T1000 (cell line): ENCODE measurements around the gene ADAMTS7.
"Not testable (repeated sequence)": the region's sequence is repeated elsewhere in the genome, so short reads cannot be mapped to it uniquely, and the experiment has no call there.

ENCODE experiments used
- DNase-seq: peaks from one replicate; lab custom pipeline; 2025; ENCODE audit warnings: mixed read lengths; lab: John Stamatoyannopoulos, UW

ADAMTS7 gene

GRCh38 chr15:78831229-78832207 is 20.3 kb upstream of the ADAMTS7 start:
- no peak for DNase-seq

DNA sequence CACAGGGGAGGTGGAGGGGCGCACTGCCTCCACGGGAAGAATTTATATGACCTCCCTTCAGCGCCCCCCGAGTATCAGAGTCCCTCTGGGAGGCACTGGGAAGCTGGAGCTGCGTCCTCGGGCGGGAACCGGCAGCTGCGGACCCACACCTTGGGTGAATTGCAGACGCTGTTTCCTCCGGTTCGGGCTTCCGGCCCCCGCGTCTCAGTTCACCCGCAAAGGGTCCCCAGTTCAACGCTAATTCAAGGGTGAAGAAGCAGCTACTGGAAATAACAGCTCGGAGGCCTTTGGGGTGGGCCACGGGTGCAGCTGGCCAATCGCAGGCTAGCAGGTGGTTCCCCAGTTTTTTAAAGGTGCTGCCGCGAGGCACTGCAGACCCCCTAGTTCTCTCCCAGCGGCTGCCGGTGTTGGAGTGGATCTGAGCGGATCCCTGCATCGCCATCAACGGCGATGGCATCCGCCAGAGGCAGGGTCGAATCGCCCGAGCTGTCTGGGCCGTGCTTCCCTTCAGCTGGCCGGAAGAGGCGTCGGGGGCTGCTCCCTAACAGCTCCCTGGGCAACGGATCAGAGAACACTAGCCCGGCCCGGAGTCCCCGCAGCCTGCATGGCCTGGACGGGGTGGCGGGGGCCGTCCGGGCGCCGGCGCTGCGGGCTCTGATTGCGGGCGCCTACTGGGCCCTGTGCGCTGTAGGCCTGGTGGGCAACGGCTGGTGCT is 19.4 kb upstream of the ADAMTS7 start:
- DNase-seq: no peak

DNA sequence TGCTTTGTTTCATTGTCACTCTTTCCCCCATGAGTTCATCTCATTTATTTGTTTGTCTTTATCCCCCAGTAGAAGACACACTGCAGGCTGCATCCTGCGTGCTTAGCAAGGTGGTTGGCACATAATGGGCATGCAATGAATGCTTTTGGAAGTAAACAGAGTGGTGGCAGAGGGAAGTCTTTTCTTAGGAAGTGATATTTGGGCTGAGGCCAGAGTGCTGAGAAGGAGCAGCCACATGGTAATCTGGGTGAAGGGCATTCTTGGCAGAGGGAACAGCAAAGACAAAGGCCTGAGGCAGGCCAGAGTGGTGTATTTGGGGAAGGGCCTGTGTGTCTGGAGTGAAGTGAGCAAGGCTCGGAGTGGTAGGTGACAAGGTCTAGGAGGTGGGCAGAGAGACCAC is 17.7 kb upstream of the ADAMTS7 start:
- no peak for DNase-seq

DNA sequence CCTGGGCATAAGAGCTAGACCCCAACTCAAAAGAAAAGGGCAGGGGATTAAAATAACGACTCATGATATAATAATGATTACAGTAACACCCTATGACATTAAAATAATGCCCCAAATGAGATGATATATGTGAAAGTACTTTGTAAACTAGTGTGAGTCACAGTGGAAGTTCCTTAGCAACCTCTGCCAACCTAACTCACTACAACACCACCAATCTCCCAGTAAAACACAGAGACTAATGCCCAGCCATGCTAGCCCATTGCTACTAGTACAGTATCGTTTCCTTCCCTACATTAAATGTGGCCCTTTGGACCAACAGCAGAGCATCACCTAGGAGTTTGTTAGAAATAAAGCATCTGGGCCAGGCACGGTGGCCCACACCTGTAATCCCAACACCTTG is 11.2 kb upstream of the ADAMTS7 start:
- no peak for DNase-seq

- DNase-seq: no peak
These were observed 540 bp upstream of the ADAMTS7 start for GRCh38 chr15:78811825-78812183.

GRCh38 chr15:78810362-78811123 is 721 bp downstream of the ADAMTS7 start:
- no peak for DNase-seq

GRCh38 chr15:78810003-78810361 is 1.3 kb downstream of the ADAMTS7 start:
- DNase-seq: no peak

DNA sequence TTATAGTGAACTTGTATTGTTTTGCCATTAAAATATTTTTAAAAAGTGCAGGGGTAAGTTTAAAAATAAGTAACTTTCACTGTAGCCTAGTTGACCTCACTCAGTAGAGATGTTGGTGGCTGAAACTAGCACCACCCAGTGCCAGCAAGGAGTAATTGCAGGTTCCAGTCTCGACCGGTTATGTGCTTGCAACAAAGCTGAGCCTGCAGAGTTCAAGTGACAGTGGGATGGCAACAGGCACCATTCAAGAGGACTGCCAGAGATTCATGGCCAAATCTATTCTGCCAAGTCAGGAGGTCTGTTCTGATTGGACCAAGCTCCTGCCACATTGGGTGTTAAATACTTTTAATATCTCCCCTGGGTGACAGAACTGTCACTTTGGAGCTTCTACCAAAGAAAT is 2.7 kb downstream of the ADAMTS7 start:
- DNase-seq: no peak

DNA sequence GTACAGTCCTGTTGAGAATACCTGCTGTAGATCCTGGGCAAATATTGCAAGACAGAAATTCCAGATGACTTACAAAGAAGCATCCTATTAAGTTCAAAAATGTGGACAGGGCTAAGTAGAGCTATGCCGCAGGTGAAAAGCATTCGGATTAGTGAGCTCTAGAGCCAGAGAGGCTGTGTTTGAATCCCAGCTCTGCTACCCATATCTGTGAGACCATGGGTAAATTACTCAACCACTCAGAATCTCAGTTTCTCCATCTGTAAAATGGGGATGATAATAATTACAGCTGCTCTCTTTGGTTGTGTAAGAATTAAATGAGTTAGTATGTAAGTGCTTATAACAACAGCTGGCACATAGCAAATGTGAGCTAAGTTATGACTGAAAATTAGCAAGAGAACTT is 3.9 kb downstream of the ADAMTS7 start:
- no peak for DNase-seq

- no peak for DNase-seq
These were observed 6.9 kb downstream of the ADAMTS7 start for GRCh38 chr15:78804391-78804792.

DNA sequence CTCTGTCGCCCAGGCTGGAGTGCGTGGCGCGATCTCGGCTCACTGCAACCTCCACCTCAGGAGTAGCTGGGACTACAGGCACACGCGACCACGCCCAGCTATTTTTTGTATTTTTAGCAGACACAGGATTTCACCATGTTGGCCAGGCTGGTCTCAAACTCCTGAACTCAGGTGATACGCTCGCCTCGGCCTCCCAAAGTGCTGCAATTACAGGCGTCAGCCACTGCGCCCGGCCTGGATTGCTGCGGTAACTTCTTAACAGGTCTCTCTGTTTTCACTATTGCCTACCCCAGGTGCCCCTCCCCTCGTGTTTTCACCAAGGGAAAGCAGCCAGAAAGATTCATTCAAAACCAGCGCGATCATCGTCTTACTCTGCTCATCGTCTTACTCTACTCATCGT is 10.5 kb downstream of the ADAMTS7 start:
- no peak for DNase-seq

GRCh38 chr15:78800189-78800588 is 11.1 kb downstream of the ADAMTS7 start:
- DNase-seq: no peak

GRCh38 chr15:78799102-78799501 is 12.2 kb downstream of the ADAMTS7 start:
- not testable (repeated sequence) for DNase-seq

DNA sequence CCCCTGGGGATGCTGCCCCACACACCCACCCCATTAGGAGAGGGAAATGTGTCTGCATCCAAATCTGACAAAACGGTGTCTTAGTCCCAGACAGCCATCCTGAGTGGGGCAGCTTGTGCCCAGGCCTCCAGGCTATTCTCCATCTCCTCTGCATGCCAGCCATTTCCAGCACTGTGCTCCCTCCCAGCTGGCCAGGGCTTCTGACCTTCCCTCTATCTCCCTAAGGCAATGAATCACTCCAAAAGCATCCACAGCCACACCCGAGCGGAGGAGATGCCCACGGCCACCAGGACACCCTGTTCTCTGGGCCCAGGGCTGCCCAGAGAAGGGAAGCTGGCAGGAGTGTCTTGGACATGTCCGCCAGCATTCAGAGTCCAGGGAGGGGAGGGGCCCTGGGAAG is 12.9 kb downstream of the ADAMTS7 start:
- peak; percentile 69 for DNase-seq

DNA sequence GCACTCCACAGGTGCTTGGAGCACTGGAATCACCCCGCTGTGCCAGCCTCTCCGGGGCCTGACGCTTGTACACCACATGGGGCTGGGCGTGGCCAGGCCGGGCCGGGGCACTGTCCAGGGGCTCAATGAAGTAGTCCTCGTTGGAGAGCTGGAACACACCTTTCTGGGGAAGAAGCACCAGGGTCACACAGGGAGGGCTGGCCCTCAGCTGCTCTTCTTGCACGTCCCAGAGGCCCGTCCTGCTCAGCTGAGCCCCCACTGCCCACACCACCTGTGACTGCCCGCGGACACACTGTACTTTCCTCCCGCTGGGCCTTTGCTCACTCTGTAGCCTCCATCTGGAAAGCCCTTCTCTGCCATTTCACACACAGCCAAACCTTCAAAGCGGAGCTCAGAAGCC is 13.3 kb downstream of the ADAMTS7 start:
- DNase-seq: no peak

DNA sequence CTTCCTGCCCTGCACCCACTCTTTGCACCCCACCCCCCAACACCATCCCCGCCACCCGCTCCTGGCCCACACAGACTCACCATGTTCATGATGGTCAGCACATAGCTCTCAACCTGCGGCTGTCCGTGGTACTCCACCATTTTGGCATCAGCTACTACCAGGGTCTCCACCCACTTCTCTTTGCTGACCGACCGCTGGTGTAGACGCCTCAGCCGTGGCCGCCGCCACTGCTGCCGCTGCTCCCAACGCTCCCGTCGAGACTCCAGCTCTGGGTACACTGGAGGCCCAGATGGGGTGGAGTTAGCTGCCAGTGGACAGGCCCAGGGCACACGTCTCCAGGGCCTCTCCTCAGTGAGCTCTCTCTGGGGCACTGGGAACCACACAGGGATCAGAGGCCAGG is 14.8 kb downstream of the ADAMTS7 start:
- DNase-seq: no peak

GRCh38 chr15:78795043-78795442 is 16.2 kb downstream of the ADAMTS7 start:
- DNase-seq: no peak

DNA sequence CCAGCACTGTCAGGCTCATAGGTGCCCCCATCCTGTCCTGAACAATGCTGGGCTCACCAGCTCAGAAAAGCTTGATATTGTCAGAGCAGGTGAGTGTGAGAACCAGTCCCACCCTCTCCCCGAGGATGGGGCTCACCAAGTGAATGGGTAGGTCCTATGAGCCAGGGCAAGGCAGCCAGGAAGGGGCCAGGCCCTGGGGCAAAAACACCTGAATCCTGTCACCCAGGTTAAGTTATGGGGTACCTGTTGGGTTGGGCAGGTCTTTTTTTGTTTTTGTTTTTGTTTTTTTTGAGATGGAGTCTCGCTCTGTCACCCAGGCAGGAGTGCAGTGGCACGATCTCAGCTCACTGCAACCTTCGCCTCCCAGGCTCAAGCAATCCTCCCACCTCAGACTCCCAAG is 16.8 kb downstream of the ADAMTS7 start:
- DNase-seq: not testable (repeated sequence)

DNA sequence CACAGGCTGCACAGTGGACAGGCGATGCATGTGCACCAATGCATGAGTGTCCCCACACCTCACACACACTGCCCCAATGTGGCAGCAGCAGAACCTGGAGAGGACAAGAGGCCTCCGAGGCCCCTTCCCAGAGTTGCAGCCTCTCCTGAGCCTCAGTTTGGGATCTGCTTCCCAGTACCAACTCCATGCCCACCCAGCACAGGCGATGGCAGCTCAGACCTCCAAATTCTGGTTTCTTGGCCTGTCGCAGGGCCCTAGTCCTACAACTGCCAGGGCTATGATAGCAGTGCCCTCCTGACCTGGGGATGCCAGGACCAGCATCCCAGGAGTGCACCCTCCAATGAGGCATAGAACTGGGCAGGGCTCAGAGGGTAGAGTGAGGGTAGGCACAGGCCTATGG is 19.9 kb downstream of the ADAMTS7 start:
- no peak for DNase-seq

GRCh38 chr15:78790027-78790426 is 21.2 kb downstream of the ADAMTS7 start:
- DNase-seq: no peak

GRCh38 chr15:78789615-78790014 is 21.6 kb downstream of the ADAMTS7 start:
- DNase-seq: no peak

GRCh38 chr15:78788016-78788660 is 23.1 kb downstream of the ADAMTS7 start:
- DNase-seq: no peak
